Neural cell (in vitro differentiated cells): ENCODE data around the gene BBS12. TPM values are rescaled to one million over a fixed set of nuclear protein-coding genes. Genes with fewer than 3 reads are reported as not detected.

Experiments used
- H2AFZ ChIP-seq: fragments of 200-600, 300-800 bp; sonication (generic), shearing (Covaris generic); 2 replicates; pipeline ENCODE4 v1.6.0; 2014; ENCODE audit warnings: low read depth, mild to moderate bottlenecking, antibody characterized with exemption, low read length, moderate library complexity
- H3F3A ChIP-seq: fragments of 200-600 bp; shearing (Covaris generic); 2 replicates; pipeline ENCODE4 v1.6.1; 2016; ENCODE audit warnings: mild to moderate bottlenecking, moderate library complexity, mixed read lengths, antibody characterized with exemption, low read length; ENCODE audit not compliant: insufficient read depth, poor library complexity, severe bottlenecking
- H3K27ac ChIP-seq: fragments of 200-600, 300-800 bp; sonication (generic), shearing (Covaris generic); 2 replicates; pipeline ENCODE4 v1.5.1; 2014; ENCODE audit warnings: mild to moderate bottlenecking, low read length, moderate library complexity
- H3K27me3 ChIP-seq: fragments of 300-800, 200-600 bp; sonication (generic), shearing (Covaris generic); 2 replicates; pipeline ENCODE4 v1.6.0; 2014; ENCODE audit warnings: mild to moderate bottlenecking, low read depth, low read length, moderate library complexity; ENCODE audit not compliant: insufficient read depth
- H3K36me3 ChIP-seq: fragments of 300-800, 200-600 bp; sonication (generic), shearing (Covaris generic); 2 replicates; pipeline ENCODE4 v1.5.1; 2014; ENCODE audit warnings: mild to moderate bottlenecking, antibody characterized with exemption, low read length, moderate library complexity; ENCODE audit not compliant: insufficient read depth
- H3K4me2 ChIP-seq: fragments of 300-800, 200-600 bp; sonication (generic), shearing (Covaris generic); 2 replicates; pipeline ENCODE4 v1.6.0; 2014; ENCODE audit warnings: mild to moderate bottlenecking, low read length
- H3K4me3 ChIP-seq: fragments of 300-800, 200-600 bp; sonication (generic), shearing (Covaris generic); 2 replicates; pipeline ENCODE4 v1.5.1; 2014; ENCODE audit warnings: mild to moderate bottlenecking, low read length, moderate library complexity
- H3K79me2 ChIP-seq: fragments of 200-600 bp; shearing (Covaris generic); replicated peaks from 2 replicates; pipeline ENCODE4 v1.6.0; 2014; ENCODE audit warnings: mild to moderate bottlenecking, low read length, moderate library complexity; ENCODE audit not compliant: insufficient read depth
- H3K9ac ChIP-seq: fragments of 300-800, 200-600 bp; sonication (generic), shearing (Covaris generic); 2 replicates; pipeline ENCODE4 v1.6.1; 2016; ENCODE audit warnings: mild to moderate bottlenecking, low read length, mixed read lengths
- H3K9me2 ChIP-seq: fragments of 200-600 bp; shearing (Covaris generic); 2 replicates; pipeline ENCODE4 v1.6.1; 2016; ENCODE audit warnings: mild to moderate bottlenecking, low read length, mixed read lengths; ENCODE audit not compliant: insufficient read depth
- H3K9me3 ChIP-seq: fragments of 200-600, 300-800 bp; sonication (generic), shearing (Covaris generic); 2 replicates; pipeline ENCODE4 v1.6.1; 2016; ENCODE audit warnings: mild to moderate bottlenecking, mixed run types, low read length, moderate library complexity, mixed read lengths
- H4K20me1 ChIP-seq: fragments of 200-600 bp; shearing (Covaris generic); 2 replicates; pipeline ENCODE4 v1.6.1; 2016; ENCODE audit warnings: mild to moderate bottlenecking, mixed run types; ENCODE audit not compliant: insufficient read depth
- EP300 ChIP-seq: fragments of 450-650 bp; conservative IDR thresholded peaks from 2 replicates; pipeline ENCODE4 v1.6.1; 2014; ENCODE audit warnings: antibody characterized with exemption, mild to moderate bottlenecking, moderate library complexity; ENCODE audit not compliant: poor library complexity, severe bottlenecking
- EZH2 ChIP-seq: fragments of 200-600, 300-800 bp; shearing (Covaris generic), sonication (generic); IDR thresholded peaks from 2 replicates; pipeline ENCODE4 v1.6.1; 2014; ENCODE audit warnings: antibody characterized with exemption, low read length, borderline replicate concordance, mild to moderate bottlenecking; ENCODE audit not compliant: insufficient read depth, poor library complexity, severe bottlenecking
- MXI1 ChIP-seq: fragments of 450-650 bp; conservative IDR thresholded peaks from 2 replicates; pipeline ENCODE4 v1.6.1; 2014; ENCODE audit warnings: antibody characterized with exemption, mild to moderate bottlenecking; ENCODE audit not compliant: poor library complexity, severe bottlenecking
- POLR2AphosphoS5 ChIP-seq: IDR thresholded peaks from 2 replicates; pipeline ENCODE4 v1.6.1; 2012
- SMC3 ChIP-seq: fragments of 450-650 bp; conservative IDR thresholded peaks from 2 replicates; pipeline ENCODE4 v1.6.1; 2014; ENCODE audit warnings: antibody characterized with exemption, mild to moderate bottlenecking, moderate library complexity; ENCODE audit not compliant: poor library complexity
- TAF1 ChIP-seq: IDR thresholded peaks from 2 replicates; pipeline ENCODE4 v1.6.1; 2012; ENCODE audit warnings: low read depth
- polyA plus RNA-seq: library from polyadenylated mRNA; depleted of rRNA; stranded (reverse); fragments of >200 nt; gene quantifications from 2 replicates; pipeline ENCODE4 v1.2.3, GENCODE V29; 2014
- TF ChIP-seq, protein P1 (sequence below): fragments of 450-650 bp; IDR thresholded peaks from 2 replicates; pipeline ENCODE4 v1.5.1; 2014; ENCODE audit warnings: antibody characterized with exemption, mild to moderate bottlenecking, moderate library complexity; ENCODE audit not compliant: poor library complexity, severe bottlenecking
- TF ChIP-seq, protein P2 (sequence below): IDR thresholded peaks from 2 replicates; pipeline ENCODE4 v1.6.1; 2012; ENCODE audit warnings: borderline replicate concordance

The BBS12 gene
- polyA plus RNA-seq, 1 donor from 2014 or later, result 3.7 TPM

DNA sequence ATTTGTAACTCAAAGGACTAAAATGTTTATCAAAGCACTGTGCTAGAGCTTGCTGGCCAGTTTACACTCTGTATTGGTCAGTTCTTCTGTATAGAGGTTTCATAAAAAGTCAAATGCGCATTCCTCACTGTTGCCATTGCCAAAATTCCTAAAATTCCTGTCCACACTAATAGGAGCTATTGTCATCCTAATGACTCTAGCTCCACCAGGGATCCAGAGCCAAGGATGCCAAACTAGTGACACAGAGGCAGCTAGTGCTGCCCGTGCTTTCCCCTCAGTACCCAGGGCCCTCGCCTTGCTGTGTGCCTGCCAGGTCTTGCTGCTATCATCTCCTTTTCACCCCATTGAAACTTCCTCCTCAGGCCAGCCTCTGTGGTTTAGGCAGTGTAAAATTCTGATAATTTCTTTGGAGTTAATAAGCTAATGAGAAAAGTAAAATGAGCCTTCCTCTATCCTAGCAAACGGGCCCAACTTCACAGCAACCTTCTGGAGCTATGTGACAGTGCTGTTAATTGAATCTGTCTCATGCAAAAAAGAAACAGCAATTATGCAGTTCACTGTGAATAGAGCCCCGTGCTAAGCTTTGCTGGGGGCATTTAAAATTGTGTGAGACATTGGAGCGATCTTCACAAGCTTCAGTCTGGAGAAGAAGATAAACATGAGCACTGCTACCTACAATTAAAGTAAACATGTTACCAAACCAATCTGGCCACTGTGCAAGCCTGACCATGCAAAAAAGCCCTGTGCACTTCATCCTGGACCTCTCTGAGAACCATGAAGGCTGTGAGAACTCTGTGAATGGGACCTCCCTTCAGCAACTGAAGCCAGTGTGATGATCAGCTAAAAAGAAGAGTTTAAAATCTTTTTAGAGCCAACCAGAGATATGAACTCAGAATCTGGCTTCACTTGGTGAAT lies 51.1 kb downstream of the BBS12 start:
- Histone ChIP-seq H3K9me3 (no peaks in the 10 kb centered on the region), H2AFZ (no peak overlapping the region), H3K9ac (no peak overlapping the region), H3K27ac (no peak overlapping the region), H4K20me1 (no peaks in the 10 kb centered on the region), H3K79me2 (no peaks in the 10 kb centered on the region), H3K36me3 (no peaks in the 10 kb centered on the region), H3K27me3 (no peaks in the 10 kb centered on the region), H3F3A (no peaks in the 10 kb centered on the region), H3K9me2 (no peaks in the 10 kb centered on the region), H3K4me2 (no peak overlapping the region), H3K4me3 (no peak overlapping the region)
- TF ChIP-seq, protein P1, sequence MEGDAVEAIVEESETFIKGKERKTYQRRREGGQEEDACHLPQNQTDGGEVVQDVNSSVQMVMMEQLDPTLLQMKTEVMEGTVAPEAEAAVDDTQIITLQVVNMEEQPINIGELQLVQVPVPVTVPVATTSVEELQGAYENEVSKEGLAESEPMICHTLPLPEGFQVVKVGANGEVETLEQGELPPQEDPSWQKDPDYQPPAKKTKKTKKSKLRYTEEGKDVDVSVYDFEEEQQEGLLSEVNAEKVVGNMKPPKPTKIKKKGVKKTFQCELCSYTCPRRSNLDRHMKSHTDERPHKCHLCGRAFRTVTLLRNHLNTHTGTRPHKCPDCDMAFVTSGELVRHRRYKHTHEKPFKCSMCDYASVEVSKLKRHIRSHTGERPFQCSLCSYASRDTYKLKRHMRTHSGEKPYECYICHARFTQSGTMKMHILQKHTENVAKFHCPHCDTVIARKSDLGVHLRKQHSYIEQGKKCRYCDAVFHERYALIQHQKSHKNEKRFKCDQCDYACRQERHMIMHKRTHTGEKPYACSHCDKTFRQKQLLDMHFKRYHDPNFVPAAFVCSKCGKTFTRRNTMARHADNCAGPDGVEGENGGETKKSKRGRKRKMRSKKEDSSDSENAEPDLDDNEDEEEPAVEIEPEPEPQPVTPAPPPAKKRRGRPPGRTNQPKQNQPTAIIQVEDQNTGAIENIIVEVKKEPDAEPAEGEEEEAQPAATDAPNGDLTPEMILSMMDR, result no peak
- TF ChIP-seq MXI1, result no peak
- TF ChIP-seq POLR2AphosphoS5, result no peak
- no peak for TF ChIP-seq EZH2

DNA sequence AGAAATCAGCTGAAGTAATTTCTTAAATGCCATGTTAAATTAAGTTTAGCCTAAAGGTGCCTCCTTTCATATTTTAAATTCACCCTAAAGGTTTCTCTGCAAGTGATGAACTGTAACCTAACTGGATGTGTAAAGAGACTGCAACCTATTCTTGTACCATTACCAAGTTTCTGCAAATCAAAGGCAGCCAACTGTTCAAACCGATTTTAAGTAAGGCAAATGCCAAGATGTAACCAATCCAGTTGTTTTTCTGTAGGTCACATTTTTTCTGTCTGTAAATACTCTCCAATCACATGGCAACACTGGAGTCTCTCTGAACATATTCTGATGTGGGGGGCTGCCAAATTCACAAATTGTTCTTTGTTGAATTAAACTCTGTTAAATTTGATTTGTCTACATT lies 51.8 kb downstream of the BBS12 start:
- Histone ChIP-seq H3K27me3 (no peaks in the 10 kb centered on the region), H4K20me1 (no peaks in the 10 kb centered on the region), H3K9me3 (no peaks in the 10 kb centered on the region), H3K79me2 (no peaks in the 10 kb centered on the region), H3K9ac (no peak overlapping the region), H2AFZ (no peak overlapping the region), H3K4me3 (no peak overlapping the region), H3F3A (no peaks in the 10 kb centered on the region), H3K27ac (no peak overlapping the region), H3K9me2 (no peaks in the 10 kb centered on the region), H3K4me2 (no peak overlapping the region), H3K36me3 (no peaks in the 10 kb centered on the region)
- TF ChIP-seq, protein P2, sequence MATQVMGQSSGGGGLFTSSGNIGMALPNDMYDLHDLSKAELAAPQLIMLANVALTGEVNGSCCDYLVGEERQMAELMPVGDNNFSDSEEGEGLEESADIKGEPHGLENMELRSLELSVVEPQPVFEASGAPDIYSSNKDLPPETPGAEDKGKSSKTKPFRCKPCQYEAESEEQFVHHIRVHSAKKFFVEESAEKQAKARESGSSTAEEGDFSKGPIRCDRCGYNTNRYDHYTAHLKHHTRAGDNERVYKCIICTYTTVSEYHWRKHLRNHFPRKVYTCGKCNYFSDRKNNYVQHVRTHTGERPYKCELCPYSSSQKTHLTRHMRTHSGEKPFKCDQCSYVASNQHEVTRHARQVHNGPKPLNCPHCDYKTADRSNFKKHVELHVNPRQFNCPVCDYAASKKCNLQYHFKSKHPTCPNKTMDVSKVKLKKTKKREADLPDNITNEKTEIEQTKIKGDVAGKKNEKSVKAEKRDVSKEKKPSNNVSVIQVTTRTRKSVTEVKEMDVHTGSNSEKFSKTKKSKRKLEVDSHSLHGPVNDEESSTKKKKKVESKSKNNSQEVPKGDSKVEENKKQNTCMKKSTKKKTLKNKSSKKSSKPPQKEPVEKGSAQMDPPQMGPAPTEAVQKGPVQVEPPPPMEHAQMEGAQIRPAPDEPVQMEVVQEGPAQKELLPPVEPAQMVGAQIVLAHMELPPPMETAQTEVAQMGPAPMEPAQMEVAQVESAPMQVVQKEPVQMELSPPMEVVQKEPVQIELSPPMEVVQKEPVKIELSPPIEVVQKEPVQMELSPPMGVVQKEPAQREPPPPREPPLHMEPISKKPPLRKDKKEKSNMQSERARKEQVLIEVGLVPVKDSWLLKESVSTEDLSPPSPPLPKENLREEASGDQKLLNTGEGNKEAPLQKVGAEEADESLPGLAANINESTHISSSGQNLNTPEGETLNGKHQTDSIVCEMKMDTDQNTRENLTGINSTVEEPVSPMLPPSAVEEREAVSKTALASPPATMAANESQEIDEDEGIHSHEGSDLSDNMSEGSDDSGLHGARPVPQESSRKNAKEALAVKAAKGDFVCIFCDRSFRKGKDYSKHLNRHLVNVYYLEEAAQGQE, result no peak
- TF ChIP-seq TAF1 (no peak), EP300 (no peak), MXI1 (no peak), SMC3 (no peak), EZH2 (no peak)
